Suprapubic skin (tissue), 3 donors: Measurements from ENCODE around the gene C16orf96.

Experiments used
- CTCF ChIP-seq, 2 donors: fragments of 200-600 bp in 1 of 2; fragments of 450-650 bp in 1 of 2; sonication (generic) in 1 of 2; IDR thresholded peaks; one replicate each; pipeline ENCODE4 v1.5.1; 2016 to 2019; ENCODE audit warnings: antibody characterized with exemption in 2 of 2, mild to moderate bottlenecking in 1 of 2, moderate library complexity in 1 of 2
- EP300 ChIP-seq: sonication (generic); formaldehyde crosslinking; IDR thresholded peaks from one replicate; pipeline ENCODE4 v1.6.1; 2017; ENCODE audit warnings: antibody characterized with exemption

DNA sequence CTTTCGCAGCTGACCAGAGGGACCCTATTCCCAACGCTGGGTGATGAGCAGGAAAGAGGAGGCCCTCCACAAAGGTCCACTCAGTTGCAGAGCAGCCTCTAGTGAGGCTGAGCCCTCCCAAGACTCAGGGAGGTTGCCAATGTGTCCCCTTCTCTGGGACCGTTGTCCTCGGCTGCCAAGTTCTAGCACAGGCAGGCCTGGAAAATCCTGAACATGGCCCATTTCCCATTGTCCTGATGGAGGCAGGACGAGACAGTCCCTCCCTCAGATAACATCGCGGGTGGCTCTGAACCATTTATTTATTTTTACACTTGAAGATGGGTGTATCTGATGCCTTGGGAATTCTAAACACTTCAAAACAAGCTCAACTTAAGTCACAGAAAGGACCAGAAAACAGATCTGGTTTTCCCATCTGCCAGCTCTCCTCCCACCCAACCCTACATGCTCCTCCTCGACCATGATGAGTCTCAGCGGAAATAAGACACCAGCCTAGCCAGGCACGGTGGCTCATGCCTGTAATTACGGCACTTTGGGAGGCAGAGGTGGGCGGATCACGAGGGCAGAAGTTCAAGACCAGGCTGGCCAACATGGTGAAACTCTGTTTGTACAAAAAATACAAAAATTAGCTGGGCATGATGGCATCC is 30.4 kb upstream of the C16orf96 start:
- TF ChIP-seq CTCF (IDR thresholded peaks at IDR 0.05) (no peak), EP300 (no peak)
